Measurements from ENCODE around the gene C4orf36.
A peak's percentile ranks its signal among the peaks of the same experiment; 100 is the strongest.

The C4orf36 gene
- total RNA-seq = 0 to 0.11 (median 0) reads per million in 3 experiments

DNA sequence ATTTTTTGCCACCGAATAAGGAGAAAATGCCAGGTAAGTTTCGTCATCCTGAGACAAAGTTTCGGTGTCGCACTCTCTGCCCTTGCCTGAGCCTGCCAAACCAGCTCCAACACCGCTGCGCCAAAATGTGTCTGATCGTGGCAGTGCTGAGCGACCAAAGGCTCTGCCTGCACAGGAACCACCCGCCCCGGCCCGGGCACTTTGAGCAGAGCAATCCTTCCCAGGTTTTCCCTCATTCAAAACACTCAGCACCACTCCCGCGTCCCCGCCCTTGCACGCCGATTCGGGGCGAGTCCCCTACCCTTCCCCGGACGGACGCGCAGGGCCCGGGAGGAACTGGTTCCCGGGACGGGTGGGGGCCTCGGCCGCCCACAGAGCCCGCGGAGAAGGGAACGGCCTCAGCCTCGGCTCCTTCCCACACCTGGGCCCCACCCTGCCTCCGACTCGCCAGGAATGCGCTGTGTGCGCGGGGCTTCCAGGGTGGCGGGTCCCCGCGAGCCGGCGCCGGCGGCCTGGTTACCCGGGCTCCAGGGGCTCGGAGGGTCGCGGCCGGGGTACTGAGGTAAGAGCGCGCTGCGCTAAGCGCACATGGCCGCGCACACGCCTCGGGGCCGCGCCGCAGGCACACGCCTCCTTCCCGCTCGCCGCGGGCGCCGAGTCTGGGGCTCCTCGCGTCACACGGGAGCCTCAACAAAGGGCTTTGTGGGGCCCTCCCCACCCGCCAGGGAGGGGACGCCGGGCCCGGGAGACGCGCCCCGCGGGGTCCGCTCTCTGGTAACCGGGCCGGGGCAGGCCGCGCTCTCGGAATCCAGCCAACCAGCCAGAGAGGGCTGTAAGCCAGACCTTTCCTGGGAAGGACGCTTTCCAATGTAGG, at the start of gene C4orf36:
C4orf36 (minus strand) TSS at position 661 of the 874 bp plus-strand sequence. CDS start 902 bp downstream, outside the sequence.
- peak; percentile 28 for DNase-seq

GRCh38 chr4:86940920-86941460, 48.8 kb upstream of the C4orf36 start:
- no peak for DNase-seq

GRCh38 chr4:86939729-86940575, 47.7 kb upstream of the C4orf36 start:
- peak; percentile 8 for DNase-seq

DNA sequence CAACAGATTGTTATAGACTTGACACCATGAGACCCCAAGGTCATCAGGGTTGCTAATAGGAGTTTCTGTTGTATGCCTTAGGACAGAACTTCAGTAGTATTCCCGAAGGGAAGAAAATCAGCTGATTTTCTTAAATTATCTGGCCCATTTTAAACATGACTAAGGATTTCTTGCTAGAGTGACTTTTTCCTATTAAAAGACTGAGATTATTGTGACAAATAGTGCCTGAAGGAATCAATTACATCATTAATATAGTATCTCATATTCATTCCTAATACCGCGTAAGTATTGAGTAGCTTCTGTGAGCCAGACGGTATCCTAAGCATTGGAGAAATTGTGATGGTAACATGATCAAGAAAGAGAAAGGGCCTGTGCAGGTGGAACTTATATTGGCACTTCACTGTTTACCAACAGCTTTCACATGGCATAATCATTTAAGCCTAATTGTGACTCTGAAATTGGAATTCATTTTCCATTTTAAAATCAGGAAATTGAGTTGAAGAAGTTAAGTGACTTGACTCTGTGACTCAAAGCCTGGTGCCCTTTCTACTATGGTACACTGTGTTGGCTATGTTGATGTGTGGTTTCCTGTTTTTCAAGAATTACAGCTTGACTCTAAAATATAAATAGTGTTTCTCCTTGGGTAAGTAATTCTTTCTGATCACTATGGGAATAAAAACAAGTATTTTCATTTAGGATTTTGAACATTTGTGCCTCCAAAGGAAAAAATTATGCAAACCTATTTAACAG, 46.7 kb upstream of the C4orf36 start:
- peak; percentile 6 for DNase-seq

DNA sequence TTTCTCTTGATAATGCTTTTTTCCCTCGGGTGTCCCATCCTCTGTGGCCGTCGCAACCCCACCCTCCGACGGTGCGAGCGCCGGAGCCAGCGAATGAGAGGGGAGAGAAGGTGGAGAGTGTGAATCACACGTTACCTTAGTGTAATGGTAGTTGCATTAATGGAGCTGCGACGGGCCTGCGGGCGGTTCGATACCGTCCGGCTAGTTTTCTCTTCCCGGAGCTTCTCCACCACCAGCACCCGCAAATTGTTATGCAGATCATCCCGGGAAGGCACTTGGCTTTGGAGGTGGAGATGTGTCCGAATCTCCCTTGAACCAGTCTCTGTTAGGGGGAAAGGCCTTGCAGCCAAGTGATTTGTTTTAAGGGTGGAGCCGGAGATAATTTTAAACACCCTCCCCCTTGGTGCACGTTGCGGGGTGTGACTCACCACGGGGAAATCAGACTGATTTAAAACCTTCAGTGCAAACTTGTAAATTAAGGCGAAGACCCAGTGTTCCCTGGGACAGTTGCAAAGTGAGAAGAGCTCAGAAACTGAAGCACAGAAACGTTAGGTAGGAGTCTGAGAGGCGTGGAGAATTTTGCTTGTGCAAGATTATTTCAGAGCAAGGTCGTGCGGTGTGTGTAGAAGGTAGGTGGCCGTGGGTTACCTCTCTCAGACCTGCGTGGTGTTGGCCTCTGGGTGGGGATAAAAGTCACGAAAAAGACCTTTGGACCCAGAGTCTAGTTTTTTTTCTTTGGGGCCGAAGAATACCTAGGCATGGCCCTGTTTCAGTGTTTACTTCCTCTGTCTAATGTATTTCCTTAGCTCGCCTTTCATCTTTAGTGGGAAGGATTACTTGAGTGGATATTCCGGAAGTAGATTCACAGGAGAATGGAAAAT, 43.9 kb upstream of the C4orf36 start:
- peak; percentile 75 for DNase-seq

GRCh38 chr4:86935566-86935852, 43.3 kb upstream of the C4orf36 start:
- DNase-seq = peak; percentile 41

GRCh38 chr4:86934771-86935565, 42.7 kb upstream of the C4orf36 start, which contains the start of gene AFF1:
TSS of gene AFF1 (plus strand) at chr4:86935011. CDS start at chr4:86948534, 13,523 bp downstream.
- DNase-seq = peak; percentile 85

GRCh38 chr4:86934147-86934770, 42.0 kb upstream of the C4orf36 start:
- DNase-seq = no peak

GRCh38 chr4:86928400-86929255, 36.4 kb upstream of the C4orf36 start:
- no peak for DNase-seq

- DNase-seq = no peak
Measured at GRCh38 chr4:86927843-86928395, 35.7 kb upstream of the C4orf36 start.

- DNase-seq = no peak
Measured at GRCh38 chr4:86926435-86927086, 34.3 kb upstream of the C4orf36 start.

DNA sequence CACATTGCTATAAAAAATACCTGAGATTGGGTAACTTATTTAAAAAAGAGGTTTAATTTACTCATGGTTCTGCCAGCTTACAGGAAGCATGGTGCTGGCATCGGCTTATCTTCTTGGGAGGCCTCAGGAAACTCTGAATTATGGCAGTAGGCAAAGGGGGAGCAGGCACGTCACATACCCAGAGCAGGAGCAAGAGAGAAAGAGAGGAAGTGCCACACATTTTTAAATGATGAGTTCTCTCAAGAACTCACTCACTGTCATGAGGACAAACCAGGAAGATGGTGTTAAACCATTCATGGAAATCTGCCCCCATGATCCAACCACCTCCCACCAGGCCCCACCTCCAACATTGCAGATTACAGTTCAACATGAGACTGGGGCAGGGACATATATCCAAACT, 32.6 kb upstream of the C4orf36 start:
- no peak for DNase-seq

DNA sequence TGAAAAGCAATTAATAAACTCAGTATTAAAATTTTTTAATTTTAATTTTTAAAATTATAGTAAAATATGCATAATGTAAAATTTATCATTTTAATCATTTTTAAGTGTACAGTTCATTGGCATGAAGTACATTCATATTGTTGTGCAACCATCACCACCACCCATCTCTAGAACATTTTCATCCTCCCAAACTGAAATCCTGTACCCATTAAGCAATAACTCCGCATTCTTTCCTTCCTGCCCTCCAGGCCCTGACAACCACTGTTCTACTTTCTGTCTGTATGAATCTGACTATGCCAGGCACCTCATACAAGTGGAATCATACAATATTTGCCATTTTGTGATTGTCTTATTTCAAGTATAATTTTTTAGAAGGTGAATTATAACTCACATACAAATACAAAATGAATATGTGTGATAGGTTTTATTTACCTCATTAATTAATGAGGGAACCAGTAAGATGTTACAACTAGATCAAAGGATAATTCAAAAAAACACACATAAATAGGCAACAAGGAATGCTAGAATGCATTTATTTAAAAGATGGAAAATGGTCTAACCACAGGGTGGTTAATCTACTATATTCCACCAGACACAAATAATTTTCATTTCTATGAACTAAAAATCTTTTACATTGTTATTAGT, 29.5 kb upstream of the C4orf36 start:
- no peak for DNase-seq

- no peak for DNase-seq
Measured at GRCh38 chr4:86919561-86920223, 27.5 kb upstream of the C4orf36 start.

DNA sequence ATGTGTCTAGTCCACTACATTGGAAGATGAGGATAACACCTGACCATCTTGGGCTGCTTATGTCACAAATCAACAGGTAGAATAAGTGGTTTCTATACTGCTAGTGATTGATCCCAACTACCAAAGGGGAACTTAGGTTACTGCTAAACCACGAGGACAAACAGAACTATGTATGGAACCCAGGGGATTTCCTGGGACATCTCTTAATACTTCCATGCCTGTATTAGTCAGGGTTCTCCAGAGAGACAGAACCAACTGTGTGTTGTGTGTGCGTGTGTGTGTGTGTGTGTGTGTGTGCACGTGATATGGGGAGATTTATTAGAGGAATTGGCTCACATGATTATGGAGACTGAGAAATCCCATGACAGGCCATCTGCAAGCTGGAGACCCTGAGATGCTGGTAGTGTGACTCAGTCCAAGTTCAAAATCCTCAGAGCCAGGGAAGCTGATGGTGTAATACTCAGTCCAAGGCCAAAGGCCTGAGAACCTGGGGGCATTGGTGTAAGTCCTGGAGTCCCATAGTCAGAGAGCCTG, 26.4 kb upstream of the C4orf36 start:
- DNase-seq = no peak

- DNase-seq = no peak
Measured at GRCh38 chr4:86917212-86918039, 25.2 kb upstream of the C4orf36 start.

All from central memory CD4-positive, alpha-beta T cell (primary cell).